Measurements from ENCODE around the gene NUP205.

NUP205 gene

GRCh38 chr7:135557455-135558336, at the start of gene NUP205:
NUP205 (plus strand) TSS chr7:135557917; CDS start chr7:135557945, 28 bp downstream.
- in situ Hi-C loops (cut with MboI; ENCODE audit: low sequenced_read_pairs): no loop called here

- in situ Hi-C loops (cut with MboI; ENCODE audit: low sequenced_read_pairs): no loop called here
Measured at GRCh38 chr7:135508883-135509588, 48.7 kb upstream of the NUP205 start.

- in situ Hi-C loops (cut with MboI; ENCODE audit: low sequenced_read_pairs): no loop called here
Measured at GRCh38 chr7:135509589-135509838, 48.2 kb upstream of the NUP205 start.

- in situ Hi-C loops (cut with MboI; ENCODE audit: low sequenced_read_pairs): no loop called here
Measured at GRCh38 chr7:135509839-135510591, 47.7 kb upstream of the NUP205 start, which contains the start of gene CNOT4. CNOT4 (minus strand) TSS chr7:135510102; CDS start chr7:135438331, 71,771 bp downstream.

- in situ Hi-C loops (cut with MboI; ENCODE audit: low sequenced_read_pairs): no loop called here
Measured at GRCh38 chr7:135510592-135511183, 47.0 kb upstream of the NUP205 start.

GRCh38 chr7:135512135-135512887, 45.4 kb upstream of the NUP205 start:
- in situ Hi-C loops (cut with MboI; ENCODE audit: low sequenced_read_pairs): no loop called here

GRCh38 chr7:135514856-135515255, 42.9 kb upstream of the NUP205 start:
- in situ Hi-C loops (cut with MboI; ENCODE audit: low sequenced_read_pairs): no loop called here

GRCh38 chr7:135517060-135517459, 40.7 kb upstream of the NUP205 start:
- in situ Hi-C loops (cut with MboI; ENCODE audit: low sequenced_read_pairs): no loop called here

- in situ Hi-C loops (cut with MboI; ENCODE audit: low sequenced_read_pairs): no loop called here
Measured at GRCh38 chr7:135518748-135519147, 39.0 kb upstream of the NUP205 start.

GRCh38 chr7:135519233-135519688, 38.5 kb upstream of the NUP205 start:
- in situ Hi-C loops (cut with MboI; ENCODE audit: low sequenced_read_pairs): no loop called here

GRCh38 chr7:135519871-135520270, 37.8 kb upstream of the NUP205 start:
- in situ Hi-C loops (cut with MboI; ENCODE audit: low sequenced_read_pairs): no loop called here

GRCh38 chr7:135522509-135522908, 35.2 kb upstream of the NUP205 start:
- in situ Hi-C loops (cut with MboI; ENCODE audit: low sequenced_read_pairs): no loop called here

- in situ Hi-C loops (cut with MboI; ENCODE audit: low sequenced_read_pairs): no loop called here
Measured at GRCh38 chr7:135523146-135523545, 34.6 kb upstream of the NUP205 start.

- in situ Hi-C loops (cut with MboI; ENCODE audit: low sequenced_read_pairs): no loop called here
Measured at GRCh38 chr7:135525426-135525825, 32.3 kb upstream of the NUP205 start.

- in situ Hi-C loops (cut with MboI; ENCODE audit: low sequenced_read_pairs): no loop called here
Measured at GRCh38 chr7:135527025-135527424, 30.7 kb upstream of the NUP205 start.

GRCh38 chr7:135536150-135536549, 21.6 kb upstream of the NUP205 start:
- in situ Hi-C loops (cut with MboI; ENCODE audit: low sequenced_read_pairs): no loop called here

GRCh38 chr7:135537453-135537852, 20.3 kb upstream of the NUP205 start:
- in situ Hi-C loops (cut with MboI; ENCODE audit: low sequenced_read_pairs): no loop called here

GRCh38 chr7:135537905-135538304, 19.8 kb upstream of the NUP205 start:
- in situ Hi-C loops (cut with MboI; ENCODE audit: low sequenced_read_pairs): no loop called here

GRCh38 chr7:135538376-135538775, 19.3 kb upstream of the NUP205 start:
- in situ Hi-C loops (cut with MboI; ENCODE audit: low sequenced_read_pairs): no loop called here

- in situ Hi-C loops (cut with MboI; ENCODE audit: low sequenced_read_pairs): no loop called here
Measured at GRCh38 chr7:135539629-135540028, 18.1 kb upstream of the NUP205 start.

Data from HL-60/S4 treated with retinoic acid at 250 ng/mL for 4 days and 3 days (cell line).